NCI-H1694 (cell line): Measurements from ENCODE around the gene PEX26.
"Not testable (repeated sequence)": the region's sequence is repeated elsewhere in the genome, so short reads cannot be mapped to it uniquely, and the experiment has no call there.

Source experiments
- DNase-seq: peaks from one replicate; lab custom pipeline; 2025; lab: John Stamatoyannopoulos, UW

Gene PEX26

DNA sequence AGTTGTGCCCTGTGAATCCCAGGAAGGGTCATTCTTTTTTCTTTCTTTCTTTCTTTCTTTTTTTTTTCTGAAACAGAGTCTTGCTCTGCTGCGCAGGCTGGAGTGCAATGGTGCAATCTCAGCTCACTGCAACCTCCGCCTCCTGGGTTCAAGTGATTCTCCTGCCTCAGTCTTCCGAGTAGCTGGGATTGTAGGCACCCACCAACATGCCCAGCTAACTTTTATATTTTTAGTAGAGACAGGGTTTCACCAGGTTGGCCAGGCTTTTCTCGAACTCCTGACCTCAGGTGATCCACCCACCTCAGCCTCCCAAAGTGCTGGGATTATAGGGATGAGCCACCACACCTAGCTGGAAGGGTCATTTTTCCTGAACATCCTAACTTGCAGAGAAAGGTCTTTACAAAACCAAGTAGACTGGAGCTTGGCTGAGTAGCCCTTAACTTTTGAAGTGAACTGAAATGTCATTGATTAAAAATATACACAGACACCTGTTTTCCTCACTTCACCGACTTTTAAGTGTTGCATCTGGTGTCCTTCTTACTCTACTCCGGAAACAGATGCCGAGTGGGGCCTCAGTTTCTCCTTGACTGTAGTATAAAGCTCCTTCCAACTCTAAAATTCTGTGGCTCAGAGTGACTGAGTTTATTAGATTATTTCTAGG lies 6.4 kb upstream of the PEX26 start:
- DNase-seq: not testable (repeated sequence)

DNA sequence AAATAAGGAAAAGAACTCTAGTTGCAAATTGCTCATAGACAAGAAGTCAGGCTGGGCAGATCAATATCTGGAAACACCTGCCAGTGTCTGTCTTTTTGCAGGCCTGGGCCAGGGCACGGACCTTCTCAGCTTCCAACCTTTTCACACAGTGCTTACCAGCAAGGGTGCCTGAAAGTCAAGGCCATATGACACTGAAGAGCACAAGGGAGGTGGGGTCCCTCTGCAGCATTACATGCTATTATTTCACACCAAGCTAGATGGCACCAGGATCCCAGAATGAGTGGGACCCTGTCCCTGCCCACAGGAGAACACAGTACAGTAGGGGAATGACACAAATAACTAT lies 5.9 kb upstream of the PEX26 start:
- no peak for DNase-seq

DNA sequence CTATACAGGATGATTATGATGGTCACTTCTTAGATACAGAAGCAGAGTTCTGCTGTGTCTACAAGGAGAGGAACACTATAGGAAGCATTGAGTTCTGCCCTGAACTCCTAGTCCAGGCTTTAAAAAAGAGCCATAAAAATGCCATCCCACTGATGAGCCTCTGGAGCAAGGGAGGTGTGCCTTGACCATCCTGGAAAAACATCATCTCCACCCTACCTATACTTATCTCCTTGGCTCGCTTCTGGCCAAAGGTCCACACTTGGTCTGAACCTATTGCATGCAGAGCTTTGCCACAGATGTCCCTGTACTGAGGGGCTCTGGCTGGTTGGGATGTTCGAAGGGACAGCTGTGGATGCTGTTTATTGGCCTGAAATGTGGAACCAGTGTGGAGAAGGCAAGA lies 4.3 kb upstream of the PEX26 start:
- no peak for DNase-seq

- not testable (repeated sequence) for DNase-seq
Measured at GRCh38 chr22:18073927-18074326, 3.9 kb upstream of the PEX26 start.

DNA sequence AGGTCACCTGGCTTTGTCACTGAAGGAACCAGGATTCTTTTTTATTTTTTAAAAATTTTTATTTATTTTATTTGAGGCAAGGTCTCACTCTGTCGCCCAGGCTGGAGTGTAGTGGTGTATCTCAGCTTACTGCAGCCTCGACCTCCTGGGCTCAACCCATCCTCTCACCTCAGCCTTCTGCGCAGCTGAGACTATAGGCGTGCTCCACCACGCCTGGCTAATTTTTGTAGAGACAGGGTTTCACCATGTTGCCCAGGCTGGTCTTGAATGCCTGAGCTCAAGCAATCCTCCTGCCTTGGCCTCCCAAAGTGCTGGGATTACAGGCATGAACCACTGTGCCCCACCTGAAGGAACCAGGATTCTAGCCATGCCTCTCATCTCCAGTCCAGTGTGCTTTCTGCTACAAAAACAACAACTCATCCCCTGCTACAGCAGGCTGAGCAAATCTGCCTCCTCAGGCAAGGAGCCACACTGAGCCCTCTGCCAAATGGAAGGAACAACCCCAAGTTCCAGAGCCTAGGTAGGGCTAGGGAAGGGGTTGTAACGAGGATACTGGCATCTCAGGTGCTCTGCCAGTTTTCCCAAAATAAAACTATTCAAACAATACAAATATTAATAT lies 2.6 kb upstream of the PEX26 start:
- DNase-seq: no peak

GRCh38 chr22:18075720-18076497 lies 1.9 kb upstream of the PEX26 start:
- peak; percentile 84 for DNase-seq

DNA sequence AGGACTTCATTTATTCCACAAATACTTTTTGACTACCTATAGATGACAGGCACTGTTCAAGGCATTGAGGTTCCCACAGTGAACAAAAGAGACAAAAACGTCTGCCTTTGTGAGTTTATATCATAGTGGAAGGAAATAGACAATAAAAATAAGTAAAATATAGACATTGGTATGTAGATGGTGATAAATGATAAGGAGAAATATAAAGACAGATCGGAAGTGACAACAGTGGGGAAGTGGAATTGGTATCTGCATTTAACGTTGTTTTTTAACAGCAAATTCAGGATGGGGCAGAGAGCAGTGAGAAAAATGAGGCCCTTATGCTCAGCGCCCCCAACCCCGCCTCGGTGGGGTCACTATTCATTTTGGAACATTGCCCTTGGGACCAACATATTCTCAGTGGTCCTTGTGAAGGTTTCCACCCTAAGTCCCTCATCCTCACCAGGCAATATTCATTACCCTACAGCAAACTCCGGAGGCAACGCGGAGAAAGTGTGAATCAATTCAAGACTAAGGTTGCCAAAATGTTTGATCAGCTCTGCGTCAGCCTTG lies 627 bp upstream of the PEX26 start:
- DNase-seq: no peak

DNA sequence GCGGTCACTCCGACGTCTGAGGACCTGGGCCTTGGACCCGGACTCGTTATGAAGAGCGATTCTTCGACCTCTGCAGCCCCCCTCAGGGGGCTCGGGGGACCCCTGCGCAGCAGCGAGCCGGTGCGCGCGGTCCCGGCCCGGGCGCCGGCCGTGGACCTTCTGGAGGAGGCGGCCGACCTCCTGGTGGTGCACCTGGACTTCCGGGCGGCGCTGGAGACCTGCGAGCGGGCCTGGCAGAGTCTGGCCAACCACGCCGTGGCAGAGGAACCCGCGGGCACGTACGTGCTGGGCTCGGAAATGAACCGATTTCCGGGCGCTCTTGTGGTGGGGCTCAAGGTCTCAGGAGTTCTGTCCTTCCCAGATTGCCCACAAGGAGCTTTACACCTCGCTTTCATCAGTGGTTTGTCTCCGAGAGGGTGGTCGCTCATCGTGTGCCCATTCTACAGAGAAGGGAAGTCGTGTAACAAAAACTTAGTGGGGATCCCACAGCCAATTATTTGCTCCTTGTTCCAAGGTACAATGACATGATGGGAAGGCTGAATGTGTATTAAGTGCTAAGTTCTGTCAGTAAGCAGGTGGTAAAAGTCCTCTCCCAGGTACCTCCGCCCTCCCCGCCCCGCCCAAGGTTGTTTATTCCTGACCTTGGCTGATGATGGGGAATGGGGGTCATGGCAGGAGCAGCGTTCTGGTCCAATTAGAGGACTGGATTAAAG lies 695 bp downstream of the PEX26 start:
- no peak for DNase-seq

GRCh38 chr22:18079706-18080233 lies 2.0 kb downstream of the PEX26 start:
- no peak for DNase-seq

DNA sequence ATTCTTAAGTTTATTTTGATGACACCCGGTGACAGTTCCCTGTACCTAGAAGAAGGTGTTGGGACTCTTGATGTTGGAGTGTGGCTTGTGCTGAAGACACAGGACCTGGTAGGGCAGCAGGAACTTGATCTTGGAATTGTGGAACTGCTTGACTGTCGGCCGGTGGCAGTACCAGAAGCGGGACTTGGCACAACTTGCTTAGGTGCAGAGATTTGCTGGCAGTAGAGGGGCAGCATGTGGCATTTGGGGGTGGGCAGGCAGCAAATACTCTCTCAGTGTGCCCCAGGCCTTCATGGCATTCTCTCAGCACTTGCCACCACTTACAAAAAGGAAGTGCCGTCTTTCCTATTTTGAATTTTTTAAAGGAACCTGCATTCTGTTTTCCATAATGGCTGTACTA lies 3.6 kb downstream of the PEX26 start:
- DNase-seq: no peak

DNA sequence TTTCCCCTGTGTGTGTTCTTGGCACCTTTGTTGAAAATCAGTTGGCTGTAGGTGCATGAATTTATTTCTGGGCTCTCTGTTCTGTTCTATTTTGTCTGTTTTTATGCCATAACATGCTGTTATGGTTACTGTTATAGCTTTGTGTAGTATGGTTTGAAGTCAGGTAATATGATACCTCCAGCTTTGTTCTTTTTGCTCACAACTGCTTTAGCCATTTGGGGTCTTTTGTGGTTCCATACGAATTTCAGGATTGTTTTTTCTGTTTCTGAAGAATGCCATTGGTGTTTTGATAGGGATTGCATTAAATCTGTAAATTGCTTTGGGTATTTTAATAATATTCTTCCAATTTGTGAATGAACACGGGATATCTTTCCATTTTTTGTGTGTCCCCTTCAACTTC lies 4.7 kb downstream of the PEX26 start:
- no peak for DNase-seq

DNA sequence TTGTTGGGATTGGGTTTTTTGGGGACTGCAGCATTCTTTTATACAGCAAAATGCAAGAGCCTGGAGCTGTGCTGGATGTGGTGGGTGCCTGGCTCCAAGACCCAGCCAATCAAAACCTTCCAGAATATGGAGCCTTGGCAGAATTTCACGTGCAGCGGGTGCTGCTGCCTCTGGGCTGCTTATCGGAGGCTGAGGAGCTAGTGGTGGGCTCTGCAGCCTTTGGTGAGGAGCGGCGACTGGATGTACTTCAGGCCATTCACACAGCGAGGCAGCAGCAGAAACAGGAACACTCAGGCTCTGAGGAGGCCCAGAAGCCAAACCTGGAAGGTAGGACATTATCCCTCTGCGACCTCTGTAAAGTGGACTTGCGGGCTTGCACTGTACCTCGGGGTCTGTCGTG lies 5.6 kb downstream of the PEX26 start:
- no peak for DNase-seq

GRCh38 chr22:18085188-18085587 lies 7.4 kb downstream of the PEX26 start:
- no peak for DNase-seq

GRCh38 chr22:18087350-18087855 lies 9.6 kb downstream of the PEX26 start:
- no peak for DNase-seq

- DNase-seq: no peak
Measured at GRCh38 chr22:18088825-18089568, 11.2 kb downstream of the PEX26 start.

- no peak for DNase-seq
Measured at GRCh38 chr22:18090286-18090685, 12.5 kb downstream of the PEX26 start.

DNA sequence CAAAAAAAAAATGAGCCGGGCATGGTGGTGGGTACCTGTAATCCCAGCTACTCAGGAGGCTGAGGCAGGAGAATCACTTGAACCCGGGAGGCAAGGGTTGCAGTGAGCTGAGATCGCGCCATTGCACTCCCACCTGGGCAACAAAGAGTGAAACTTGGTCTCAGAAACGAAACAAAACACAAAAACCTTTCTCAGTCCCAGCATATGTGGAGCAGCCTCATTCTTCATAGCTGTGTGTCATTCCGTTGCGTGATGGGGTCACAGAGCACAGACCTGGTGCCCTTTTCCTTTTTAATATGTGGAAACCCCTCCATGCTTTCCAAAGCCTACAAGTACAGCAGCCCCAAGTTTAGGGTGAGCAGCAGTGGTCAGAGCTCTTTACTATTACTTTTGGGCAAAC lies 13.7 kb downstream of the PEX26 start:
- no peak for DNase-seq

- DNase-seq: no peak
Measured at GRCh38 chr22:18091916-18092526, 14.2 kb downstream of the PEX26 start.

GRCh38 chr22:18093661-18094060 lies 15.9 kb downstream of the PEX26 start:
- DNase-seq: no peak

- no peak for DNase-seq
Measured at GRCh38 chr22:18095101-18095805, 17.5 kb downstream of the PEX26 start.
